Mucosa of descending colon (tissue), 3 donors: ENCODE results near the gene NISCH. TPM values are rescaled to one million over a fixed set of nuclear protein-coding genes. Genes with fewer than 3 reads are reported as not detected.
A peak's percentile ranks its signal among the peaks of the same experiment; 100 is the strongest.

Source experiments
- ATAC-seq: fragments of 200-7000 bp; cut with Tn5 transposase; one replicate; pipeline ENCODE4 v1.9.1; 2020; ENCODE audit warnings: mild to moderate bottlenecking, moderate library complexity
- DNase-seq, 3 donors: peaks; one replicate each; pipeline ENCODE4 v3.0.0-alpha.2; 2020
- H3K36me3 ChIP-seq: fragments of 200-600 bp; one replicate; pipeline ENCODE4 v1.8.0; 2021; ENCODE audit warnings: low read depth, mild to moderate bottlenecking
- H3K4me1 ChIP-seq: fragments of 200-600 bp; one replicate; pipeline ENCODE4 v1.8.0; 2021; ENCODE audit warnings: low read depth, mild to moderate bottlenecking
- H3K4me3 ChIP-seq: fragments of 200-600 bp; one replicate; pipeline ENCODE4 v1.8.0; 2021; ENCODE audit warnings: mild to moderate bottlenecking
- H3K9me3 ChIP-seq: fragments of 200-600 bp; one replicate; pipeline ENCODE4 v1.8.0; 2021; ENCODE audit warnings: mild to moderate bottlenecking
- intact Hi-C, 2 donors: fragments of 100-400 bp; cut with DNase I in 1 of 2; cut with micrococcal nuclease in 1 of 2; formaldehyde crosslinking; loops; one replicate each; pipeline versions ENCODE4 v1.11.0 to v1.11.1; 2022; cut with DNase I, micrococcal nuclease
- total RNA-seq, 3 donors: library from RNA; stranded (reverse); fragmentation: NEBNext Ultra II Directional in 2 of 3; extraction: Animal tissue kit (Norgen Biotek cat#: 25700) in 2 of 3; gene quantifications; one replicate each; pipeline versions ENCODE4 v1.2.1 to v1.2.4, GENCODE V29; 2021 to 2023
- TF ChIP-seq, protein P1 (sequence below): fragments of 200-600 bp; IDR thresholded peaks from one replicate; pipeline ENCODE4 v1.8.0; 2022; ENCODE audit warnings: antibody characterized with exemption, mild to moderate bottlenecking
- donor health status: DM: no; HTN: no; CAD: no; lungs with moderate emphysema.
- donor health status: DM: no; HTN: no; CAD: no.
- donor health status: DM: no; HTN: yes; CAD: no.

Gene NISCH
- total RNA-seq, 3 donors from 2014 or later: 57.6 to 91.0 (median 72.1) TPM

DNA sequence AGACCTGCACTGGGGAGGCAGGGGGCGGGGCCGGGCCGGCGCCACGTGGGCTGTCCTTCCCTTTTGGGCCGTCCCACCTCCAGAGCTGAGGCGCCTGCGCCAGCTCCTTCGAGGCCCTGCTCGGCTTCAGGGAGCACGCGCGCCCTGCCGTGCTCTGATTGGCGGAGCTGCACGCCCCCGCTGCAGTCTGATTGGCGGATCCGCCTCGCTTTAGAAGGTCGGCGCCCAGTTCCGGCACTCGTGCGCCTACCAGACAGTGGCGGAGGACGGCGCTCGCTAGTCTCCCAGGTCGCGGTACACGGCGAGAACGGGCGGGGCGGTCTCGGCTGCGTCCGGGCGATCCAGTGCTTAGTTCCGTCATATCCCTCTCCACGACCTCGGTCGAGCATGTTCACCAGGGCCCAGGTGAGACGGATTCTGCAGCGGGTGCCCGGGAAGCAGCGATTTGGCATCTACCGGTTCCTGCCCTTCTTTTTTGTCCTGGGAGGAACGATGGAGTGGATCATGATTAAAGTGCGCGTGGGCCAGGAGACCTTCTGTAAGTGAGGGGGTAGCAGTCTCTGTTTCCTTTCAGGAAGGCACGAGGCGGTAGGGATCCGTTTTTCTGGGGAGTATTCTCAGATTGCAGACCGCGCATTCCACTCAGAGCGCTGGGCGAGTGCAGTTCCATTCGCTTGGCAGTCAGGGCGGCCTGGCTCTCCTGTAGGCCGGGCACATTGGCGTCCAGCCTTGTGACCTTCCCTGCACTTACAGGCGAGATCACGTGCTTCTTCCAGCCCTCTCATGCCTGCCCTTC, 81.2 kb downstream of the NISCH start, which contains the start of gene UQCC5:
Gene UQCC5 (plus strand): TSS at position 237 of the 796 bp plus-strand sequence. CDS start 151 bp downstream, at position 388.
- intact Hi-C loops: no loop called here
- H3K36me3 ChIP-seq: peaks cover 4% of the 10 kb centered on the region
- peak; percentile 94 for ATAC-seq
- no peaks in the 10 kb centered on the region for H3K9me3 ChIP-seq
- H3K4me1 ChIP-seq: peaks cover 31% of the 10 kb centered on the region
- TF ChIP-seq, protein P1, sequence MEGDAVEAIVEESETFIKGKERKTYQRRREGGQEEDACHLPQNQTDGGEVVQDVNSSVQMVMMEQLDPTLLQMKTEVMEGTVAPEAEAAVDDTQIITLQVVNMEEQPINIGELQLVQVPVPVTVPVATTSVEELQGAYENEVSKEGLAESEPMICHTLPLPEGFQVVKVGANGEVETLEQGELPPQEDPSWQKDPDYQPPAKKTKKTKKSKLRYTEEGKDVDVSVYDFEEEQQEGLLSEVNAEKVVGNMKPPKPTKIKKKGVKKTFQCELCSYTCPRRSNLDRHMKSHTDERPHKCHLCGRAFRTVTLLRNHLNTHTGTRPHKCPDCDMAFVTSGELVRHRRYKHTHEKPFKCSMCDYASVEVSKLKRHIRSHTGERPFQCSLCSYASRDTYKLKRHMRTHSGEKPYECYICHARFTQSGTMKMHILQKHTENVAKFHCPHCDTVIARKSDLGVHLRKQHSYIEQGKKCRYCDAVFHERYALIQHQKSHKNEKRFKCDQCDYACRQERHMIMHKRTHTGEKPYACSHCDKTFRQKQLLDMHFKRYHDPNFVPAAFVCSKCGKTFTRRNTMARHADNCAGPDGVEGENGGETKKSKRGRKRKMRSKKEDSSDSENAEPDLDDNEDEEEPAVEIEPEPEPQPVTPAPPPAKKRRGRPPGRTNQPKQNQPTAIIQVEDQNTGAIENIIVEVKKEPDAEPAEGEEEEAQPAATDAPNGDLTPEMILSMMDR: no peak
- peak; percentile 97 to 99 (median 98) for DNase-seq
- H3K4me3 ChIP-seq: peak within 1 kb of the TSS; percentile 60

DNA sequence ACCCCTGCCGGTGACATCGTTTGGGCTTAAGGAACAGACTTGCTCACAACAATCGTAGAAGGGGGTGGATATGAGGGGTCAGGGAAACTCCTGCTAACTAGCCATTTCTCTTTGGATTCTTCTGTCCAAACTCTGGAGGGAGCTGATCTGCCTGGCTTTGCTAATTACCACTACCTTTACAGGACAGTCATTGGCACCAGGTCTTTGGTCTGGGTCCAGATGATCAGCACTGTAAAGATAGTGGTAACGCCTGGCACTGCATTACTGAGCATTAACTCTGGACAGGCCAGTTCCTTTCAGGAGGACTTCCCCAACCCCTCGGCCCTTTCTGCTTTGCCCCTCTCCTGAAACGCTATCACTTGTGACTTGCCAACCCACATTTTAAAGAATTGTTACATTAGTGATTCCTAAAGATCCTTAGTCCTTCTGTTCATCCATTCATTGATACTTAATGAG, 81.8 kb downstream of the NISCH start:
- ATAC-seq (peak; percentile 4), DNase-seq (no peak)
- intact Hi-C loops: no loop called here
- Histone ChIP-seq H3K4me3 (peak overlapping the region; percentile 60), H3K9me3 (no peaks in the 10 kb centered on the region), H3K4me1 (peaks cover 31% of the 10 kb centered on the region), H3K36me3 (peaks cover 4% of the 10 kb centered on the region)
- TF ChIP-seq, protein P1: no peak

DNA sequence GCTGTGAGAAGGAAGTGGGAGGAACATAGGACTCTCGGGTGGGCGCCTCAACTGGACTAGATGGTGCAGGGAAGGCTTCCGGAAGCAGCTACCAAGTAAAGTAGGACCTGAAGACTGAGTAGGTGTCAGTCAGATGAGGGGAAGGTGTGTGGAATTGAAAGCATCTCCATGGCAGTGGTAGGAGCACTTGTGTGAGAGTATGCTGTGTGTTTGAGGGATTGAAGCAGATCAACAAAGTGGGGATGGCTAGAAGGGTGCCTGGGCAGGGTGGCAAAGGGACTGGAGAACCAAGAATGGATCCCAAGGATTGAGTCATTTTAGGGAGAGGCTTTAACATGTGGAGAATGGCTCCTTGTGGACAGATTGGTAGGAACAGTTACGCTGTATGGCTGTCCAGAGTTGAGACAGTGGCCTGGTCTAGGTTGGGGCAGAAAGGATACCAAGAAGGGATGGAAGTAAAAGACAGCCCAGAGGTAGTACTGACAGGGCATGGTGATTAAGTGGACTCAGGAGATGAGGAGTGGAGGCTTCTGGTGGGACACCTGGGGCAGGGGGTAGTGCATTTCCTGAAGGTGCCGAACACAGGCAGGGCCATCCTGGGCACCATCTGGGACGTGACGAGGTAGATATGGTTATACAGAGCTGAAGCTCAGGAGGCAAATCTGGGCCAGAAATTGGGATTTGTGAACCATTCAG, 82.5 kb downstream of the NISCH start:
- H3K4me3 ChIP-seq: peak overlapping the region; percentile 60
- DNase-seq: peak in 1 of 3 donors; percentile 13
- H3K4me1 ChIP-seq: peaks cover 29% of the 10 kb centered on the region
- TF ChIP-seq, protein P1: no peak
- no peak for ATAC-seq
- no peaks in the 10 kb centered on the region for H3K9me3 ChIP-seq
- intact Hi-C loops: no loop called here
- H3K36me3 ChIP-seq: peaks cover 4% of the 10 kb centered on the region

DNA sequence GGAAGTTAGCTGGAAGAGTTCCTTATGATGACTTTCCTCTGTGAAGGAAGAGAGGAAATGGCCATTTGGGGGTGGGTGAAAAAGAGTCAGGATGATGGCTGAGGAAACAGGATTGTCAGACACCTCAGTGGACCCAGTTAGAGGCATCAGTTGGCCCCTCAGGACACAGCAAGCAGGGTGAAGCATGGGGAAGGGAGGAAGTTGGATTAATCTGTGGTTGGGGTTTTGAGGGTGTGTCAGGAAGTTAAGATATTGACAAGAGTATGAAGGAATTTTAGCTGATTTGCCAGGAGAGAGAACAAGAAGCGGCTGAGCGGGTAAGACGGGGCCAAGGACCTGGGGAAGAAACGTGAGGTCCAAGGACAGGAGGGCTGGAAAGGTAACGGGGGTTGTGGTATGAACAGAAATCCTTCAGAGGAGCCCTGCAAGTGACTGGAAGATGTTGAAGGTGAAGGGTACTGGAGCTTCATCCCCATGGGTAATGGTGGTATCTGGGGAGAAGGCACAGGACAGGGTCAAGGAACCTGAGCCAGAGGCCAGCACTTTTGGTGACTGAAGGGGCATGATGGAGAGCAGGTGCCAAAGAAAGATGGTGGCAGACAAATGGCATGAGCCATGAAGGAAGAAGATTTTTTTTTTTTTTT, 83.7 kb downstream of the NISCH start:
- intact Hi-C loops: no loop called here
- TF ChIP-seq, protein P1: no peak
- Histone ChIP-seq H3K36me3 (peaks cover 4% of the 10 kb centered on the region), H3K4me1 (peaks cover 26% of the 10 kb centered on the region), H3K4me3 (no peak overlapping the region), H3K9me3 (no peaks in the 10 kb centered on the region)
- no peak for DNase-seq
- no peak for ATAC-seq

DNA sequence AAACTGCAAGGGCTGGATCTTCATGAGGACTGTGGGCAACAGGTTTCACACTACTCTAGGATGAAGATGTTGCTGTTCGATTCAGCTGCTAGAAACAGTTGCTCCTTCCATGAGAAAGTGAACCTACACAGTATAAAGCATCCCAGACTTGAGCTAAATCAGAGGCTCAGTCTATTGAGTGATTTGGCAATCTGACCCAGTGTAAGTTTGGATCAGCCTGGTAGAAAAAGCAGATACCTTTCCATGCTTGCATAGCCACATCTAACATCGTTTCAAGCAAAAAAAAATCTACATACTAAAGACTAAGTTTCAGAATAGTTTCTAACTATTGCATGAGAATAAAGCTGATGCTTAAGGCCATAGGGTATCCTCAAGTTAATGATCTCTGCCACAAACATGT, 85.6 kb downstream of the NISCH start:
- Histone ChIP-seq H3K4me1 (peaks cover 23% of the 10 kb centered on the region), H3K4me3 (no peak overlapping the region), H3K36me3 (peaks cover 4% of the 10 kb centered on the region), H3K9me3 (no peaks in the 10 kb centered on the region)
- DNase-seq: no peak
- ATAC-seq: no peak
- TF ChIP-seq, protein P1: no peak
- intact Hi-C loops: no loop called here

Other genes starting within 250 kb of the NISCH start
- gene TLR9, start 230.0 kb upstream of the NISCH start, total RNA-seq: under 1 TPM in 2 of 3 donors, not detected in 1; 0.77 to 0.89 TPM
- gene TWF2, start 216.4 kb upstream of the NISCH start, total RNA-seq: 10 to 100 TPM; 39.1 to 41.1 (median 41.0) TPM
- 10 to 100 TPM in 1 of 3 donors, 1 to 10 TPM in 2; 3.9 to 21.4 (median 9.7) TPM for gene PPM1M, start 209.8 kb upstream of the NISCH start, total RNA-seq
- gene WDR82, start 177.0 kb upstream of the NISCH start, total RNA-seq: 10 to 100 TPM; 55.8 to 83.1 (median 62.9) TPM
- gene GLYCTK, start 167.8 kb upstream of the NISCH start, total RNA-seq: 10 to 100 TPM; 37.1 to 78.6 (median 42.7) TPM
- gene DNAH1, start 139.3 kb upstream of the NISCH start, total RNA-seq: 10 to 100 TPM in 2 of 3 donors, 1 to 10 TPM in 1; 9.0 to 25.9 (median 10.9) TPM
- 10 to 100 TPM; 69.3 to 87.0 (median 84.1) TPM for gene BAP1, start 45.6 kb upstream of the NISCH start, total RNA-seq
- gene PHF7, start 44.9 kb upstream of the NISCH start, total RNA-seq: 10 to 100 TPM; 13.9 to 24.7 (median 17.6) TPM
- 10 to 100 TPM in 1 of 3 donors, 1 to 10 TPM in 2; 2.7 to 10.2 (median 3.1) TPM for gene SEMA3G, start 10.5 kb upstream of the NISCH start, total RNA-seq
- 1 to 10 TPM in 2 of 3 donors, under 1 TPM in 1; 0.60 to 6.3 (median 2.5) TPM for gene TNNC1, start 1.6 kb upstream of the NISCH start, total RNA-seq
- gene STAB1, start 39.7 kb downstream of the NISCH start, total RNA-seq: 100 to 1,000 TPM in 2 of 3 donors, 10 to 100 TPM in 1; 51.7 to 187 (median 145) TPM
- gene NT5DC2, start 78.3 kb downstream of the NISCH start, total RNA-seq: 10 to 100 TPM in 2 of 3 donors, 1 to 10 TPM in 1; 5.7 to 20.2 (median 17.2) TPM
- 10 to 100 TPM; 16.1 to 18.1 (median 17.1) TPM for gene UQCC5, start 81.0 kb downstream of the NISCH start, total RNA-seq
- 10 to 100 TPM; 48.5 to 86.1 (median 56.8) TPM for gene PBRM1, start 230.3 kb downstream of the NISCH start, total RNA-seq
- gene GNL3, start 230.4 kb downstream of the NISCH start, total RNA-seq: 10 to 100 TPM; 39.2 to 54.4 (median 47.7) TPM